NB4 (cell line): ENCODE measurements around the gene MEGF8.

Experiments
- MYC ChIP-seq: IDR thresholded peaks from 2 replicates; pipeline ENCODE4 v1.6.1; 2011; ENCODE audit warnings: low read depth, low read length
- POLR2A ChIP-seq: IDR thresholded peaks from 2 replicates; pipeline ENCODE4 v1.6.1; 2011; ENCODE audit warnings: mild to moderate bottlenecking; ENCODE audit not compliant: insufficient read length; ENCODE audit errors: extremely low read depth
- TF ChIP-seq, protein P1 (sequence below): IDR thresholded peaks from one replicate; pipeline ENCODE4 v1.5.1; 2012; ENCODE audit warnings: low read depth, low read length
- TF ChIP-seq, protein P2 (sequence below): IDR thresholded peaks from 2 replicates; pipeline ENCODE4 v1.6.1; 2011; ENCODE audit warnings: low read depth, low read length

DNA sequence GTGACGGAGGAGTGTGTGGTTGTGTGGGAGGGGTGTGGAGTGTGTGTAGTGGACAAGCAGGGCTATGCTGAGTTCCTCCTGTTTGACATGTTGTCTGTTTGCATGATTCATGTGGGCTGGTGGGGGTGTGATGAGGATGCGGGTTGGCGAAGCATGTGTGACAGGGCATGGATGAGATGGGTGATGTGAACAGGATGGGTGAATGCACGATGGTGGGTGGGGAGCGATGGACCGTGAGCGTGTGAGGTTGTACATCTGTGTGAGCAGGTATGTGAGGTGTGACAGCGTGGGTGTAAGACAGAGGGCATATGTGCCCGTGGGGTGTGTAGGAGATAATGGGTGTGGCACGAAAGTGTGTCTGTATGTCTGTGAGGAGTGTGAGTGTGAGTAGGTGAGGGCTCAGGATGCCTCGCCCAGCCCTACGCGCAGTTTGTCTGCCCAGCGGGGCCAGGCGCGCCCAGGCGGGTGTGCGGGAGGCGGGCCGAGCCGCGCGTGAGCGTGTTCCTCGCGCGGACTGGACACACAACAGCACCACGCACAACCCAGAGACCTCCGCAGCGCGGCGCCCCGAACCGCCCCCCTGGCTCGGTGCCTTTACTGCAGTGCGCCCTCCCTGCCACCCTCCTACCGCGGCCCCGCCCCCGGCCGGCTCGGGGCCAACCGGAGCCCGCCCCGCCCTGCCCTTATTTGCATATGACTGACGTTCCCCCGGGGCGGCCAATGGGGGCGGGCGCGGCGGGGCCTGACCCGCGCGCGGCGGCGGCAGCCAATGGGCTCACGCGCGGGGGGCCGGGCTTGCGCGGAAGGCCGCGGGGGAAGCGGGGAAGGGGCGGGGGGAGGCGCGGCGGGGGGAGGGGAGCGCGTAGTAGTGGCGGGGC, 42.0 kb upstream of the MEGF8 start:
- TF ChIP-seq, protein P1, sequence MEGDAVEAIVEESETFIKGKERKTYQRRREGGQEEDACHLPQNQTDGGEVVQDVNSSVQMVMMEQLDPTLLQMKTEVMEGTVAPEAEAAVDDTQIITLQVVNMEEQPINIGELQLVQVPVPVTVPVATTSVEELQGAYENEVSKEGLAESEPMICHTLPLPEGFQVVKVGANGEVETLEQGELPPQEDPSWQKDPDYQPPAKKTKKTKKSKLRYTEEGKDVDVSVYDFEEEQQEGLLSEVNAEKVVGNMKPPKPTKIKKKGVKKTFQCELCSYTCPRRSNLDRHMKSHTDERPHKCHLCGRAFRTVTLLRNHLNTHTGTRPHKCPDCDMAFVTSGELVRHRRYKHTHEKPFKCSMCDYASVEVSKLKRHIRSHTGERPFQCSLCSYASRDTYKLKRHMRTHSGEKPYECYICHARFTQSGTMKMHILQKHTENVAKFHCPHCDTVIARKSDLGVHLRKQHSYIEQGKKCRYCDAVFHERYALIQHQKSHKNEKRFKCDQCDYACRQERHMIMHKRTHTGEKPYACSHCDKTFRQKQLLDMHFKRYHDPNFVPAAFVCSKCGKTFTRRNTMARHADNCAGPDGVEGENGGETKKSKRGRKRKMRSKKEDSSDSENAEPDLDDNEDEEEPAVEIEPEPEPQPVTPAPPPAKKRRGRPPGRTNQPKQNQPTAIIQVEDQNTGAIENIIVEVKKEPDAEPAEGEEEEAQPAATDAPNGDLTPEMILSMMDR, result no peak
- no peak for TF ChIP-seq POLR2A
- TF ChIP-seq, protein P2, sequence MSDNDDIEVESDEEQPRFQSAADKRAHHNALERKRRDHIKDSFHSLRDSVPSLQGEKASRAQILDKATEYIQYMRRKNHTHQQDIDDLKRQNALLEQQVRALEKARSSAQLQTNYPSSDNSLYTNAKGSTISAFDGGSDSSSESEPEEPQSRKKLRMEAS, result no peak
- TF ChIP-seq MYC, result no peak
